ENCODE measurements around the gene CALB2. TPM values are rescaled to one million over a fixed set of nuclear protein-coding genes. Genes with fewer than 3 reads are reported as not detected.

CALB2 gene
- total and polyA plus RNA-seq, 7 donors = 1.2 to 8.2 (median 5.2) TPM; not detected in 1

DNA sequence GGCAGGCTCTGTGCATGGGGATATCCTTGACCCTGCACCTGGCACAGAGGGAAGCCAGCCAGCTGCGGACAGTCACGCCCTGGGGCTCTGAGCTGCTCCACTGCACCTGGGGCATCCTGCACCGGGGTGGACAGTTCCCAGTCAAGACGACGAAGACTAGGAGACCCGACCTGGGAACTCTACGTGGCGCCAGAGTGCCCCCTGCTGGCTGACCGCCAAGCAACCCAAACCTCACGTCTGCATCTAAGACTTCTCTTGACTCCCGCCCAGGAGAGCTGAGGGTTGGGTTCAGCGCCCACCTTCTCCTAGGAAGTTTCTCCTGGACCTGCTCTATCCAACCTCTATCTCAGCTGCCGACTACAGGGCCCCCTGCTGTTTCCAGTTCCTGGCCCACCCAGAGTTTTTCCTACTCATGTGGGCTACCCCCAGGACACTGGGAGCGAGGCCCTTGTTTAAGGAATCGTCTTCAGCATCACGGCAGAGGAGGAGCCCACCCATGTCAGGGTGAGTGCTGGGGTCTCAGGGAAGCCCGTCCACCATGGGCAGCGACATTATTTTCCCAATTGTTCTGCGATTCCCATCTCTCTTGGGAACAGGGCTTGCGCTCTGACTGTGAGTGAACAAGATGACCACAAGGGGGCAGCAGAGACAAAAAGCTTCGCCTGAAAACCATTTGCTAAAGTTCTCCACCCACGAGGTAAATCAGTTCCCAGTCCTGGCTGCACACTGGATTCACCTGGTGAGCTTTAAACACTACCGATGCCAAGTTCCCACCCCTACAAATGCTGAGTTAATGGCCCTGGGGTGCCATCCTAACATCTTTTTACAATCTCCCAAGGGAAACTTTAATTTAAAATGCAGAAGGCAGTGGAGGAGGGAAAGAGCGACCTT is 54.0 kb downstream of the CALB2 start:
- Histone ChIP-seq H3K4me1 (peaks cover 0 to 6% (median 0%) of the 10 kb centered on the region in 4 donors), H3K27me3 (peaks cover 5 to 28% (median 7%) of the 10 kb centered on the region in 3 donors), H3K9me3 (no peaks in the 10 kb centered on the region), H3K27ac (no peak overlapping the region), H3K36me3 (no peaks in the 10 kb centered on the region), H3K4me3 (no peak overlapping the region)
- intact Hi-C loops (cut with DNase I) = loop anchor here (1.0 to 2.0 kb wide), 2 partner anchors 87 to 198 kb away; no protein-coding TSS in a partner anchor
- 8 to 9% methylated on average over 24 of the region's 24 CpGs for WGBS, 2 donors
- no peak for DNase-seq
- TF ChIP-seq POLR2AphosphoS5 (IDR thresholded peaks at IDR 0.05) = no peak
- TF ChIP-seq, protein P1, sequence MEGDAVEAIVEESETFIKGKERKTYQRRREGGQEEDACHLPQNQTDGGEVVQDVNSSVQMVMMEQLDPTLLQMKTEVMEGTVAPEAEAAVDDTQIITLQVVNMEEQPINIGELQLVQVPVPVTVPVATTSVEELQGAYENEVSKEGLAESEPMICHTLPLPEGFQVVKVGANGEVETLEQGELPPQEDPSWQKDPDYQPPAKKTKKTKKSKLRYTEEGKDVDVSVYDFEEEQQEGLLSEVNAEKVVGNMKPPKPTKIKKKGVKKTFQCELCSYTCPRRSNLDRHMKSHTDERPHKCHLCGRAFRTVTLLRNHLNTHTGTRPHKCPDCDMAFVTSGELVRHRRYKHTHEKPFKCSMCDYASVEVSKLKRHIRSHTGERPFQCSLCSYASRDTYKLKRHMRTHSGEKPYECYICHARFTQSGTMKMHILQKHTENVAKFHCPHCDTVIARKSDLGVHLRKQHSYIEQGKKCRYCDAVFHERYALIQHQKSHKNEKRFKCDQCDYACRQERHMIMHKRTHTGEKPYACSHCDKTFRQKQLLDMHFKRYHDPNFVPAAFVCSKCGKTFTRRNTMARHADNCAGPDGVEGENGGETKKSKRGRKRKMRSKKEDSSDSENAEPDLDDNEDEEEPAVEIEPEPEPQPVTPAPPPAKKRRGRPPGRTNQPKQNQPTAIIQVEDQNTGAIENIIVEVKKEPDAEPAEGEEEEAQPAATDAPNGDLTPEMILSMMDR (IDR thresholded peaks at IDR 0.05) = peak; percentile 53 to 85 (median 75)

DNA sequence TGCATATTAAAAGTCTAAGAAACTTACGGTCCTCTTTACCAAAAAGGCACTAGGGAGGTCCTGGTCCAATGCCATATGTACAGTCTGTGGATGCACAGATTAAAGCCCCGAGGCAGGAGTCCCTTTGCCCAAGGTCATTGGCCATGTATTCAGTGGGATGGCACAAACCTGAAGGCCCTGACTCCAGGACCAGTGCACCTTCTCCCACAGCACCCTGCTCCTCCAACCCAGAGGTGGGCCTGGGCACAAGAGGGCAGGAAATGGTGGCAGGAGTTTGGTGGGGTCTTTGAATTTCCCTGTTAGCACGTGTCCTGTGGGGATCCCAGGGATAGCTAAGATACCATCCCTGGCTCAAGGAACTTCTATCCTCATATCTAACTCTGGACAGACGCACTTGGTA is 54.8 kb downstream of the CALB2 start:
- intact Hi-C loops (cut with DNase I) = loop anchor here (2.0 kb wide), 1 partner anchor 197 kb away; no protein-coding TSS in a partner anchor
- peaks cover 5 to 33% (median 7%) of the 10 kb centered on the region in 3 donors for H3K27me3 ChIP-seq
- WGBS, 2 donors = 60 to 69% methylated on average over 4 of the region's 4 CpGs

GRCh38 chr16:71414038-71414437 is 55.5 kb downstream of the CALB2 start:
- no peak overlapping the region for H3K4me3 ChIP-seq
- H3K27ac ChIP-seq = no peak overlapping the region
- peaks cover 0 to 6% (median 0%) of the 10 kb centered on the region in 4 donors for H3K4me1 ChIP-seq
- intact Hi-C loops (cut with DNase I) = no loop called here
- WGBS, 2 donors = 91% methylated on average over 5 of the region's 5 CpGs
- H3K9me3 ChIP-seq = no peaks in the 10 kb centered on the region
- TF ChIP-seq, protein P1 (IDR thresholded peaks at IDR 0.05) = no peak
- TF ChIP-seq POLR2A (IDR thresholded peaks at IDR 0.05) (no peak), POLR2AphosphoS5 (IDR thresholded peaks at IDR 0.05) (no peak), EP300 (IDR thresholded peaks at IDR 0.05) (no peak)
- peaks cover 5 to 33% (median 7%) of the 10 kb centered on the region in 3 donors for H3K27me3 ChIP-seq
- no peaks in the 10 kb centered on the region for H3K36me3 ChIP-seq
- no peak for DNase-seq

More for the DNA sequence above, 54.8 kb downstream of the CALB2 start:
- Histone ChIP-seq H3K27ac (no peak overlapping the region), H3K4me3 (no peak overlapping the region), H3K36me3 (no peaks in the 10 kb centered on the region), H3K4me1 (peaks cover 0 to 6% (median 0%) of the 10 kb centered on the region in 4 donors), H3K9me3 (no peaks in the 10 kb centered on the region)
- no peak for TF ChIP-seq EP300 (IDR thresholded peaks at IDR 0.05)
- TF ChIP-seq POLR2AphosphoS5 (IDR thresholded peaks at IDR 0.05) = no peak
- TF ChIP-seq, protein P1 (IDR thresholded peaks at IDR 0.05) = no peak
- TF ChIP-seq POLR2A (IDR thresholded peaks at IDR 0.05) = no peak
- no peak for DNase-seq

GRCh38 chr16:71421911-71422310 is 63.4 kb downstream of the CALB2 start:
- peak; percentile 24 for DNase-seq

More at GRCh38 chr16:71421911-71422310, 63.4 kb downstream of the CALB2 start:
- H3K9me3 ChIP-seq = no peaks in the 10 kb centered on the region
- H3K4me1 ChIP-seq = no peaks in the 10 kb centered on the region
- no peak overlapping the region for H3K27ac ChIP-seq
- H3K27me3 ChIP-seq = peaks cover 0 to 36% (median 20%) of the 10 kb centered on the region in 3 donors
- TF ChIP-seq EP300 (IDR thresholded peaks at IDR 0.05) (no peak), POLR2A (IDR thresholded peaks at IDR 0.05) (no peak)
- TF ChIP-seq, protein P1 (IDR thresholded peaks at IDR 0.05) = no peak
- WGBS, 2 donors = 62 to 70% methylated on average over 4 of the region's 4 CpGs
- intact Hi-C loops (cut with DNase I) = no loop called here
- H3K36me3 ChIP-seq = no peaks in the 10 kb centered on the region
- H3K4me3 ChIP-seq = no peak overlapping the region

All from sigmoid colon (tissue), 7 donors.